Calu3 (cell line): ENCODE data around the gene SDCBP2. TPM values are rescaled to one million over a fixed set of nuclear protein-coding genes. Genes with fewer than 3 reads are reported as not detected.

Source experiments
- BruUV-seq: library from RNA; stranded (reverse); fragments of 400-500 nt; replicated peaks from 2 replicates; lab custom pipeline; 2021; lab: Mats Ljungman, UMichigan
- CTCF ChIA-PET: fragments of 300-600 bp; sonication (Branson Sonifier 250); formaldehyde crosslinking; loops from one replicate; lab custom pipeline; 2022; ENCODE audit warnings: antibody characterized with exemption; lab: Charles Lee
- DNase-seq: peaks from one replicate; pipeline ENCODE4 v3.0.0; 2022
- H3K27ac Mint-ChIP-seq: one replicate; pipeline ENCODE4 v1.8.0; 2022; ENCODE audit warnings: mixed read lengths; ENCODE audit not compliant: unreplicated experiment
- H3K27me3 Mint-ChIP-seq: one replicate; pipeline ENCODE4 v1.8.0; 2022; ENCODE audit warnings: mixed read lengths; ENCODE audit not compliant: unreplicated experiment
- H3K36me3 Mint-ChIP-seq: one replicate; pipeline ENCODE4 v1.8.0; 2022; ENCODE audit warnings: mild to moderate bottlenecking, moderate library complexity, mixed read lengths; ENCODE audit not compliant: insufficient read depth, unreplicated experiment
- H3K4me1 Mint-ChIP-seq: one replicate; pipeline ENCODE4 v1.8.0; 2022; ENCODE audit warnings: mild to moderate bottlenecking, low read depth, mixed read lengths; ENCODE audit not compliant: unreplicated experiment
- H3K4me3 Mint-ChIP-seq: one replicate; pipeline ENCODE4 v1.8.0; 2022; ENCODE audit warnings: mild to moderate bottlenecking, low read depth, moderate library complexity, mixed read lengths; ENCODE audit not compliant: unreplicated experiment
- H3K9me3 Mint-ChIP-seq: one replicate; pipeline ENCODE4 v1.8.0; 2022; ENCODE audit warnings: low read depth, mixed read lengths; ENCODE audit not compliant: unreplicated experiment
- CTCF ChIP-seq: fragments of 200-600 bp; IDR thresholded peaks from one replicate; pipeline ENCODE4 v1.8.0; 2022; ENCODE audit warnings: antibody characterized with exemption; ENCODE audit not compliant: unreplicated experiment
- intact Hi-C: fragments of 100-400 bp; cut with micrococcal nuclease; formaldehyde crosslinking; loops from one replicate; pipeline ENCODE4 v1.10.0; 2022; ENCODE audit not compliant: unreplicated experiment
- total RNA-seq: library from RNA; stranded (reverse); gene quantifications from 2 replicates; pipeline ENCODE4 v1.2.3, GENCODE V29; 2022

SDCBP2 gene
- total RNA-seq, 1 experiment from 2014 or later, result 8.2 TPM

DNA sequence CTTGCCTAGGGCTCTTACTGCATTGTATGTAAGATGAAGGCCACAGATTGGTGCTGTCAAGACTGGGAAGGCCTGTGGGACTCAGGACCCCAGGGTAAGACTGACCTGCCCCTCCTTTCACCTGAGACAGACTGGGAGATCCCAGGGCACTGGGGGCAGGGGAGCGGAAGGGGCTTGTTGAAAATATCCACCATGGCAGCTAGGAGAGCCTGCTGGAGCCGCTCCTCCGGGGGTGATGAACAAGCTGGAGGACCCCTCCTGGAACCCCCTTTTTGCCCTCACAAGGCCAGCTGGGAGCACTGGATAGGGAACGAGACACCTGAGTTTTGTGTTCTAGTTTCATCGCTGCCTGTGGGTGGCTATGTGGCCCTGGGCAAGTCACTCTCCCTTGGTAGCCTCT is 9.2 kb upstream of the SDCBP2 start:
- CTCF ChIA-PET, result no interaction called here
- Mint-ChIP-seq H3K27me3 (no peaks in the 10 kb centered on the region), H3K27ac (no peak overlapping the region), H3K36me3 (no peaks in the 10 kb centered on the region), H3K9me3 (no peaks in the 10 kb centered on the region), H3K4me3 (no peak overlapping the region), H3K4me1 (no peaks in the 10 kb centered on the region)
- no TSS peak for BruUV-seq
- no peak for TF ChIP-seq CTCF
- intact Hi-C loops, result no loop called here
- no peak for DNase-seq

DNA sequence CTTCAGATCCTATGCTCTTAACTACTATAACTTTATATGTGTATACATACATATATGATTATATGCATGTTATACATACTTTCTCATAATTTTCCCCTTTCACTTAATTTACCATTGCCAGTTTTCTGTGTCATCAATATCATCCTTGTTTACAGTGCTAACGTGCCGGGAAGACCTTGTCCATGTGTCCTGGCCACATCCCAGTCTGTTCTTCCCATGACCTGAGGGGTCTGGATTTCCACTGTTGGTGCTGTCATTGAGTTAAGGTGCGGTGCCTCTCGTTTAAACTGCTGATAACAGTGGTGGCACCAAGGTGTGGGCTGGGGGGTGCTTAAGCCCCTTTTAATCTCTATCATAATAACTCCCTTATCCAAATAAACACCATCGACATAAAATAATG is 8.5 kb upstream of the SDCBP2 start:
- no peak for TF ChIP-seq CTCF
- H3K36me3 Mint-ChIP-seq, result no peaks in the 10 kb centered on the region
- CTCF ChIA-PET, result no interaction called here

GRCh38 chr20:1336699-1337367 is 7.9 kb upstream of the SDCBP2 start:
- CTCF ChIA-PET, result no interaction called here
- DNase-seq, result no peak
- TF ChIP-seq CTCF, result no peak
- Mint-ChIP-seq H3K4me3 (no peak overlapping the region), H3K9me3 (no peaks in the 10 kb centered on the region), H3K36me3 (peaks cover 1% of the 10 kb centered on the region), H3K4me1 (no peaks in the 10 kb centered on the region), H3K27me3 (no peaks in the 10 kb centered on the region), H3K27ac (no peak overlapping the region)
- intact Hi-C loops, result no loop called here
- BruUV-seq, result no TSS peak

More for the DNA sequence above, 8.5 kb upstream of the SDCBP2 start:
- DNase-seq, result no peak
- no TSS peak for BruUV-seq
- H3K9me3 Mint-ChIP-seq, result no peaks in the 10 kb centered on the region
- intact Hi-C loops, result no loop called here
- H3K27ac Mint-ChIP-seq, result no peak overlapping the region
- H3K27me3 Mint-ChIP-seq, result no peaks in the 10 kb centered on the region
- H3K4me3 Mint-ChIP-seq, result no peak overlapping the region
- H3K4me1 Mint-ChIP-seq, result no peaks in the 10 kb centered on the region

DNA sequence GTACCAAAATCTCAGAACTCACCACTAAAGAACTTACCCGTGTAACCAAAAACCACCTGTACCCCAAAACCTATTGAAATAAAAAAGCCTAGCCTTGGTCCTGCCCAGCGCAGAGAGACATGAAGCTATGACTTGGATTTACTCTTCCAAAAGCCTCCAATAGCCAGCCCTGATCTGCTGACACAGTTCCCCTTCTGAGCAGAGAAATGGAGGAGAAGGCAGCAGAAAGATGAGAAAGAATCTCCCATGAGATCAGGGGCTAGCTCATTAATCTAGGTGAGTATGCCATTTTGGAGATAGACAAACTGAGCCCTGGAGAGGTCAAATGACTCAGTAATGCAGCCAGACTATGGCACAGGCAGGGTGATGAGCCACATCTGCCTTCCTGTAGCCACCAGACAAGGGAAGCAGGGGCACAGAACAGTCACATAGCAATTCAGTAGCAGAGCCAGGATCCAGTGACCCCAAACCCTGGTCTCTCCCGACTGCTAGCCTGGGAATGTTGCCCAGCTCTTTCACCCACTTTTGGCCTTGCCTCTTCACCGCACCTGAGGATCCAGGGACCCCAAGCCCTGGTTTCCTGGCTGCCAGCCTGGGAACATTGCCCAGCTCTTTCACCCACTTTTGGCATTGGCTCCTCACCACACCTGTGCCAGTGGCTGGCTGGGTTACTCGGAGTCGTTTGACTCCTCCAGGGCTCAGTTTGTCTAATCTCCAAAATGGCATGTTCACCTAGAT is 7.2 kb upstream of the SDCBP2 start:
- peaks cover 5% of the 10 kb centered on the region for H3K36me3 Mint-ChIP-seq
- no TSS peak for BruUV-seq
- no peak overlapping the region for H3K27ac Mint-ChIP-seq
- CTCF ChIA-PET, result no interaction called here
- H3K4me1 Mint-ChIP-seq, result peaks cover 5% of the 10 kb centered on the region
- H3K27me3 Mint-ChIP-seq, result no peaks in the 10 kb centered on the region
- TF ChIP-seq CTCF, result no peak
- intact Hi-C loops, result no loop called here
- H3K9me3 Mint-ChIP-seq, result no peaks in the 10 kb centered on the region
- no peak for DNase-seq
- H3K4me3 Mint-ChIP-seq, result no peak overlapping the region
